HepG2 (cell line): ENCODE results near the gene TACC3. TPM values are rescaled to one million over a fixed set of nuclear protein-coding genes. Genes with fewer than 3 reads are reported as not detected.

Source experiments
- AHR ChIP-seq: IDR thresholded peaks from 2 replicates; pipeline ENCODE4 v1.6.1; 2018; ENCODE audit warnings: missing genetic modification reagents, missing compliant biosample characterization
- DPF2 ChIP-seq: sonication (generic); formaldehyde crosslinking; IDR thresholded peaks from 2 replicates; pipeline ENCODE4 v1.4.0; 2020; ENCODE audit warnings: mild to moderate bottlenecking, low read depth, missing genetic modification reagents, borderline replicate concordance
- DZIP1 ChIP-seq: sonication (generic); formaldehyde crosslinking; IDR thresholded peaks from 2 replicates; pipeline ENCODE4 v1.5.0; 2020; ENCODE audit warnings: mild to moderate bottlenecking, missing genetic modification reagents
- GPBP1L1 ChIP-seq: sonication (generic); formaldehyde crosslinking; IDR thresholded peaks from 2 replicates; pipeline ENCODE4 v1.5.0; 2020; ENCODE audit warnings: mild to moderate bottlenecking, missing genetic modification reagents
- GPN1 ChIP-seq: sonication (generic); formaldehyde crosslinking; IDR thresholded peaks from 2 replicates; pipeline ENCODE4 v1.5.1; 2020; ENCODE audit warnings: missing genetic modification reagents, borderline replicate concordance
- KAT2B ChIP-seq: fragments of 150-350 bp; IDR thresholded peaks from 2 replicates; pipeline ENCODE4 v1.6.1; 2014; ENCODE audit warnings: low read depth, low read length, borderline replicate concordance
- NCOA1 ChIP-seq: sonication (generic); formaldehyde crosslinking; IDR thresholded peaks from 2 replicates; pipeline ENCODE4 v1.9.0; 2021; ENCODE audit warnings: missing genetic modification reagents
- RARA ChIP-seq: IDR thresholded peaks from 2 replicates; pipeline ENCODE4 v1.6.1; 2016; ENCODE audit warnings: missing genetic modification reagents, missing compliant biosample characterization
- REL ChIP-seq: sonication (generic); formaldehyde crosslinking; conservative IDR thresholded peaks from 2 replicates; pipeline ENCODE4 v1.8.0; 2022; ENCODE audit warnings: mild to moderate bottlenecking, missing genetic modification reagents, moderate library complexity
- TFAP4 ChIP-seq: sonication (generic); IDR thresholded peaks from 2 replicates; pipeline ENCODE4 v1.6.1; 2016; ENCODE audit warnings: low read depth, borderline replicate concordance
- THAP7 ChIP-seq: sonication (generic); formaldehyde crosslinking; IDR thresholded peaks from 2 replicates; pipeline ENCODE4 v1.8.1; 2023; ENCODE audit warnings: mild to moderate bottlenecking, missing genetic modification reagents
- UBTF ChIP-seq: sonication (generic); formaldehyde crosslinking; IDR thresholded peaks from 2 replicates; pipeline ENCODE4 v1.4.0; 2020; ENCODE audit warnings: mild to moderate bottlenecking, missing genetic modification reagents
- ZBTB42 ChIP-seq: sonication (generic); formaldehyde crosslinking; IDR thresholded peaks from 2 replicates; pipeline ENCODE4 v1.5.0; 2020; ENCODE audit warnings: mild to moderate bottlenecking, missing genetic modification reagents
- ZFP36L2 ChIP-seq: sonication (generic); formaldehyde crosslinking; IDR thresholded peaks from 2 replicates; pipeline ENCODE4 v1.4.0; 2020; ENCODE audit warnings: missing genetic modification reagents
- ZNF230 ChIP-seq: sonication (generic); formaldehyde crosslinking; IDR thresholded peaks from 2 replicates; pipeline ENCODE4 v1.4.0; 2020; ENCODE audit warnings: mild to moderate bottlenecking, missing genetic modification reagents
- ZNF251 ChIP-seq: sonication (generic); formaldehyde crosslinking; IDR thresholded peaks from 2 replicates; pipeline ENCODE4 v1.9.0; 2021; ENCODE audit warnings: mild to moderate bottlenecking, missing genetic modification reagents
- ZNF547 ChIP-seq: sonication (generic); formaldehyde crosslinking; IDR thresholded peaks from 2 replicates; pipeline ENCODE4 v1.5.1; 2020; ENCODE audit warnings: mild to moderate bottlenecking, missing genetic modification reagents
- ZNF644 ChIP-seq: IDR thresholded peaks from 2 replicates; pipeline ENCODE4 v1.6.1; 2016; ENCODE audit warnings: low read depth
- ZNF800 ChIP-seq: sonication (generic); formaldehyde crosslinking; IDR thresholded peaks from 2 replicates; pipeline ENCODE4 v1.4.0; 2020; ENCODE audit warnings: missing genetic modification reagents
- ZNF879 ChIP-seq: sonication (generic); formaldehyde crosslinking; IDR thresholded peaks from 2 replicates; pipeline ENCODE4 v1.8.1; 2023; ENCODE audit warnings: missing genetic modification reagents
- polyA plus RNA-seq, 8 experiments: library from polyadenylated mRNA; depleted of rRNA in 3 of 8; stranded (reverse) in 7 of 8; unstranded in 1 of 8; fragments of >200 nt; fragmentation: Illumina TruSeq in 4 of 8; extraction: Trizol in 4 of 8; gene quantifications; 2 replicates each; pipeline versions ENCODE4 v1.2.1 to v1.2.3, GENCODE V29; 2011 to 2016; ENCODE audit warnings: low read depth in 4 of 8, missing spikeins in 1 of 8, mixed read lengths in 1 of 8; ENCODE audit not compliant: insufficient read depth in 1 of 8
- total RNA-seq, 5 experiments: library from RNA; depleted of rRNA; stranded (reverse); fragments of >200 nt; fragmentation: Illumina TruSeq; extraction: Trizol; gene quantifications; 2 replicates each; pipeline ENCODE4 v1.2.3, GENCODE V29; 2016; ENCODE audit warnings: low read depth in 1 of 5

The TACC3 gene
- total and polyA plus RNA-seq, 2 of the 13 experiments (the other 11 are each of a cell fraction or from before 2014, with no cell fraction given) = 20.3 to 21.2 TPM

GRCh38 chr4:1792832-1793495, 71.6 kb downstream of the TACC3 start, which contains the start of gene FGFR3 (continued):
- TF ChIP-seq THAP7 (no peak), DZIP1 (CRISPR knock-in tag) (0 out of 2 replicates have a peak, but pooled peaks have one; percentile 48), AHR (CRISPR knock-in tag) (no peak), GPBP1L1 (CRISPR knock-in tag) (no peak), ZNF230 (CRISPR knock-in tag) (no peak), RARA (CRISPR knock-in tag) (peak; percentile 16; the same call in 1 of the 2 replicates), KAT2B (no peak), UBTF (peak; percentile 74; the same call in 1 of the 2 replicates), ZFP36L2 (CRISPR knock-in tag) (no peak), ZNF251 (CRISPR knock-in tag) (0 out of 2 replicates have a peak, but pooled peaks have one; percentile 62), ZNF644 (CRISPR knock-in tag) (no peak), GPN1 (CRISPR knock-in tag) (no peak), ZNF547 (no peak), REL (CRISPR knock-in tag) (no peak), TFAP4 (no peak), ZNF879 (CRISPR knock-in tag) (no peak), NCOA1 (no peak), DPF2 (CRISPR knock-in tag) (no peak), ZNF800 (no peak), ZBTB42 (CRISPR knock-in tag) (no peak)
